NCI-H2196 (cell line): ENCODE measurements around the gene RSL1D1.
A peak's percentile ranks its signal among the peaks of the same experiment; 100 is the strongest.

Experiments
- DNase-seq: peaks from one replicate; lab custom pipeline; 2025; ENCODE audit not compliant: unreplicated experiment; lab: John Stamatoyannopoulos, UW

Gene RSL1D1

GRCh38 chr16:11851294-11852091 lies at the start of gene RSL1D1:
RSL1D1 (minus strand) TSS chr16:11851542; CDS start chr16:11851512, 30 bp downstream.
- peak; percentile 88 for DNase-seq

- no peak for DNase-seq
Measured at GRCh38 chr16:11901091-11901490, 49.7 kb upstream of the RSL1D1 start.

- DNase-seq, result no peak
Measured at GRCh38 chr16:11896486-11897176, 45.3 kb upstream of the RSL1D1 start.

- DNase-seq, result no peak
Measured at GRCh38 chr16:11893571-11893970, 42.2 kb upstream of the RSL1D1 start.

- DNase-seq, result no peak
Measured at GRCh38 chr16:11892761-11893160, 41.4 kb upstream of the RSL1D1 start.

- DNase-seq, result no peak
Measured at GRCh38 chr16:11890231-11890965, 39.1 kb upstream of the RSL1D1 start.

GRCh38 chr16:11886881-11887280 lies 35.5 kb upstream of the RSL1D1 start:
- no peak for DNase-seq

GRCh38 chr16:11884035-11884434 lies 32.7 kb upstream of the RSL1D1 start:
- DNase-seq, result no peak

GRCh38 chr16:11880007-11880406 lies 28.7 kb upstream of the RSL1D1 start:
- no peak for DNase-seq

- no peak for DNase-seq
Measured at GRCh38 chr16:11877374-11877773, 26.0 kb upstream of the RSL1D1 start.

GRCh38 chr16:11876306-11876705 lies 25.0 kb upstream of the RSL1D1 start:
- DNase-seq, result no peak

GRCh38 chr16:11875721-11876120 lies 24.4 kb upstream of the RSL1D1 start:
- DNase-seq, result no peak

- DNase-seq, result no peak
Measured at GRCh38 chr16:11871193-11871592, 19.9 kb upstream of the RSL1D1 start.

GRCh38 chr16:11870399-11870798 lies 19.1 kb upstream of the RSL1D1 start:
- no peak for DNase-seq

GRCh38 chr16:11869353-11870228 lies 18.2 kb upstream of the RSL1D1 start:
- no peak for DNase-seq

GRCh38 chr16:11868412-11868980 lies 17.2 kb upstream of the RSL1D1 start:
- no peak for DNase-seq

GRCh38 chr16:11862489-11862888 lies 11.1 kb upstream of the RSL1D1 start:
- DNase-seq, result no peak

GRCh38 chr16:11857161-11857560 lies 5.8 kb upstream of the RSL1D1 start:
- DNase-seq, result no peak

GRCh38 chr16:11852092-11852809 lies 909 bp upstream of the RSL1D1 start:
- no peak for DNase-seq

- no peak for DNase-seq
Measured at GRCh38 chr16:11848842-11849241, 2.5 kb downstream of the RSL1D1 start.
